Esophagus squamous epithelium (tissue), 4 donors: ENCODE measurements around the gene PTPRD.

Source experiments
- CTCF ChIP-seq, 6 experiments: fragments of 450-650 bp in 4 of 6; fragments of 200-600 bp in 2 of 6; sonication (generic) in 2 of 6; IDR thresholded peaks; one replicate each; pipeline ENCODE4 v1.5.1; 2016 to 2019; ENCODE audit warnings: antibody characterized with exemption in 6 of 6, mild to moderate bottlenecking in 4 of 6, moderate library complexity in 4 of 6
- POLR2A ChIP-seq, 4 donors: fragments of 450-650 bp; IDR thresholded peaks; one replicate each; pipeline ENCODE4 v1.6.1; 2017; ENCODE audit warnings: antibody characterized with exemption in 4 of 4, mild to moderate bottlenecking in 4 of 4, moderate library complexity in 3 of 4

DNA sequence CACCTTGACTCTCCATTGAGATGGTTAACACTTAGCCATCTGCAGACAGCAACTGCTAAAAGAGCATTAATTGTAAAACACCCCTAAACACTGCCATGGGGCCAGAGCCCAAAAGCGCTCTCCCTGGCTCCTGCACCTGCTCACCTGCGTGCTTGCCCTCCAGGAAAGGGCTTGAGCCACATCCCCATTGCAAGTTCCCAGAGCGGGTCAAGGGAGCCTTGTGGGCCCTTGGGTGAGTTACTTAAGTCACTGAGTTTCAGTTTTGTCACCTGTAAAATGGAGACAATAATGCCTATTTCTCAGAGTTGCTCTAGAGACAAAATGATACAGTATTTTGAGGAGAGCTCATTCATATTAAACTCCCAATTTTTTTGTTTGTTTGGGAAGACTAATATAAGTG lies 967.8 kb downstream of the PTPRD start:
- TF ChIP-seq CTCF (IDR thresholded peaks at IDR 0.05): no peak
- TF ChIP-seq POLR2A (IDR thresholded peaks at IDR 0.05): no peak
